ENCODE data around the gene CRYGD.

DNA sequence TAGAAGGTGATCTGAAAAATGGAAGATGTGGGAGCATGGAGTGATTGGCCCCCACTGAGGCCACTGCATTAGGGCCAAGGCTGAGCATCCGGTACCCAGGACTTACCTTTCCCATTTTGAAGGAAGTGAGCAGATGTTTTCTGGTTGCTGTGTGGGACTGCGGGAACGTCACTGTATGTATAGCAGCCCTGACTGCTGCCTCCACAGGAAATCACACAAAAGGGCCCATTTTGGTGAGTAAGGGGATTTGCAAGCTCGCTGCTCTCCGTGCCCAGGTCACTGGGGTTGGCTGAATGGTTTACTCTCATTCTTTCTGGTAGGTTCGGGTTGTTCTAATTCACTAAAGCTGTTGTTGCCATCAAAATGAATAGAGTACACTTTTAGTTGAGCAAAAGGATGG is 21.7 kb upstream of the CRYGD start, which contains the start of gene CRYGB:
- TF ChIP-seq, protein P1, sequence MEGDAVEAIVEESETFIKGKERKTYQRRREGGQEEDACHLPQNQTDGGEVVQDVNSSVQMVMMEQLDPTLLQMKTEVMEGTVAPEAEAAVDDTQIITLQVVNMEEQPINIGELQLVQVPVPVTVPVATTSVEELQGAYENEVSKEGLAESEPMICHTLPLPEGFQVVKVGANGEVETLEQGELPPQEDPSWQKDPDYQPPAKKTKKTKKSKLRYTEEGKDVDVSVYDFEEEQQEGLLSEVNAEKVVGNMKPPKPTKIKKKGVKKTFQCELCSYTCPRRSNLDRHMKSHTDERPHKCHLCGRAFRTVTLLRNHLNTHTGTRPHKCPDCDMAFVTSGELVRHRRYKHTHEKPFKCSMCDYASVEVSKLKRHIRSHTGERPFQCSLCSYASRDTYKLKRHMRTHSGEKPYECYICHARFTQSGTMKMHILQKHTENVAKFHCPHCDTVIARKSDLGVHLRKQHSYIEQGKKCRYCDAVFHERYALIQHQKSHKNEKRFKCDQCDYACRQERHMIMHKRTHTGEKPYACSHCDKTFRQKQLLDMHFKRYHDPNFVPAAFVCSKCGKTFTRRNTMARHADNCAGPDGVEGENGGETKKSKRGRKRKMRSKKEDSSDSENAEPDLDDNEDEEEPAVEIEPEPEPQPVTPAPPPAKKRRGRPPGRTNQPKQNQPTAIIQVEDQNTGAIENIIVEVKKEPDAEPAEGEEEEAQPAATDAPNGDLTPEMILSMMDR (tag by site-specific recombination; IDR thresholded peaks at IDR 0.05): no peak
- no peak for TF ChIP-seq ZNF792 (tag by site-specific recombination; IDR thresholded peaks at IDR 0.05)
- TF ChIP-seq ZNF146 (tag by site-specific recombination; IDR thresholded peaks at IDR 0.05): no peak

All from HEK293 (cell line).